GM19468 (cell line): ENCODE measurements around the gene SDF2L1.
"Not testable (repeated sequence)": the region's sequence is repeated elsewhere in the genome, so short reads cannot be mapped to it uniquely, and the experiment has no call there.

ENCODE experiments used
- ATAC-seq: cut with Tn5 transposase; IDR thresholded peaks from one replicate; pipeline ENCODE4 v1.9.1; 2021; ENCODE audit warnings: mild to moderate bottlenecking, moderate library complexity, moderate number of reproducible peaks; ENCODE audit not compliant: unreplicated experiment; ENCODE audit errors: extremely low read depth

SDF2L1 gene

DNA sequence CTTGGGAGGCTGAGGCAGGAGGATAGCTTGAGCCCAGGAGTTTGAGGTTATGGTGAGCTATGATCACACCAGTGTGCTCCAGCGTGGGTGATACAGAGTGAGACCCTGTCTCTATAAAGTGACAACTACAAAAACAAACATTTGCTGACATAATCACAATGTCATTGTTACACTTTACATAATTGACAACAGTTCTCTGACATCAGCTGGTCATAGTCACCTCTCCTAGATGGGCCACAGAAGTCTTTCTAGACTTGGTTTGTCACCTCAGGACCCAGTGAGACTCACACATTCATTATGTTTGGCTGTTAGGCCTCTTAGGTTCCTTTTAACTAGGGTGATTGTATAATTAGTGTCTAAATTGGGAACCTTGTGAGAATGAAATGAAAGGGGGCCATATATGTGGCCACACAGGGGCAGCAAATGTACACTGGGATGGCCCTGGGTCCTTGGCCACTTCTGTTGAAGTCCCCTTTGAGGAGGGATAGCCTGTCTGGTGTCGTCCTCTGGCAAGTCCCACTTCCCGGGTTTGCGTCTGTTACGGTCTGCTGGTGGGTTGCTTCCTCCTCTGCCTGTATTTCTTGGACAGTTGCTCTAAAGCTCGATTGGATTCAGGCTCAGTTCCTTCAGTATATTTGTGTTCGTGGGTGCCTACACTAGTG, 17.9 kb downstream of the SDF2L1 start:
- ATAC-seq = no peak

- no peak for ATAC-seq
Measured at GRCh38 chr22:21660904-21661303, 18.8 kb downstream of the SDF2L1 start.

GRCh38 chr22:21661991-21662390, 19.9 kb downstream of the SDF2L1 start:
- no peak for ATAC-seq

GRCh38 chr22:21663738-21664137, 21.6 kb downstream of the SDF2L1 start:
- no peak for ATAC-seq

DNA sequence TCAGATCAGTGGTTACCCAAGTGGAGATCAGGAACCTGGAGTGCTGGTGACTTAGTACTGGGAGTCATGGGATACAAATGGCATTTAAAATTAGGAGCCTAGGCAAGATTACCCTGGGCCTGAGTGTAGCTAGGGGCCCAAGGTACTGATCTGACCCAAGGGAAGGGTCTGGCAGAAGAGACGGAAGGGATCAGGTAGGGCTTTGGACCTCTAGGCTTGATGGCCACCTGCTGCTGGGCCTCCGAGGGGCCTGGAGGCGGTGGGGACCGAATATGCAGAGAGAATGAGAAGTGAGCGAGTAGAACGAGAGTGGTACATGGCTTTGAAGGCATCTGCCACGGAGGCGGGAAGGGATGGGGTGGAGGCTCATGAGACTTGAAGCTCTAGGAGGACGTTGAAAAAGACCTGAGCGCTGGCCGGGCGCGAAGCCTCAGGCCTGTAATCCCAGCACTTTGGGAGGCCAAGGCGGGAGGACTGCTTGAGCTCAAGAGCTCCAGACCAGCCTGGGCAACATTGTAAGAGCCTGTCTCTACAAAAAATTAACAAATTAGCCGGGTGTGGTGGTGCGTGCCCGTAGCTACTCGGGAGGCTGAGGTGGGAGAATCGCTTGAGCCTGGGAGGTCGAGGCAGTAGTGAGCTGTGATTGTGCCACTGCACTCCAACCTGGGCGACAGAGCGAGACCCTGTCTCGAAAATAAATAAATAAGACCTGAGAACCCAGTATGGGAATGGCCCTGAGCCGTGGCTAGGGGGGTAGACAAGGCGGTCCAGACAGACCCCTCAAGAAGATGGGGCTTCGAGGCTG, 23.1 kb downstream of the SDF2L1 start:
- ATAC-seq = no peak

DNA sequence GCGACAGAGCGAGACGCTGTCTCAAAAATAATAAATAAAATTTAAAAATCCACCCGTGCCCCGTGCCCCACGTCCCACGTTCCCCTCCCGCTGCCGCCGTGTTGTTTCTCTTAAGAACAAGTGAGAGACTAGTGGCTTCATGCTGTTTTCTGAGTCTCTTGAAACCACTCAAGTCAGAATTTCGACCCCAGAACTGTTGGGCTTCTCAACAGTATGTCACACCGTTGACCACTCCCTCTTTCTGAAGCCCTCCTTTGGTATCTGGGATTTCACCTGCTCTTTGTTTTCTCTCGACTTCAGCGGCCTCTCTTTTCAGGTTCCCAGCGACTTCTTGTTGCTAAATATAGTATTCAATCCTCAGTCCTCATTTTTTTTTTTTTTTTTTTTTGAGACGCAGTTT, 24.7 kb downstream of the SDF2L1 start:
- no peak for ATAC-seq

DNA sequence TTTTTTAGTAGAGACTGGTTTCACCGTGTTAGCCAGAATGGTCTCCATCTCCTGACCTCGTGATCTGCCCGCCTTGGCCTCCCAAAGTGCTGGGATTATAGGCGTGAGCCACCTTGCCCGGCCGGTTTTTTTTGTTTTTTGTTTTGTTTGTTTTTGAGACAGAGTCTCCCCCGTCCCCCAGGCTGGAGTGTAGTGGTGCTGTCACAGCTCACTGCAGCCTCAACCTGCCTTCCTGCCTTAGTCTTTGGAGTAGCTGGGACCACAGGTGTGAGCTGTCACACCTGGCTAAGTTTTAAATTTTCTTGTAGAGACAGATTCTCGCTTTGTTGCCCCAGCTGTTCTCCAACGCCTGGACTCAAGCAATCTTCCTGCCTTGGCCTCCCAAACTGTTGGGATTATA, 26.9 kb downstream of the SDF2L1 start:
- ATAC-seq = no peak

- ATAC-seq = no peak
Measured at GRCh38 chr22:21672107-21672629, 30.1 kb downstream of the SDF2L1 start.

DNA sequence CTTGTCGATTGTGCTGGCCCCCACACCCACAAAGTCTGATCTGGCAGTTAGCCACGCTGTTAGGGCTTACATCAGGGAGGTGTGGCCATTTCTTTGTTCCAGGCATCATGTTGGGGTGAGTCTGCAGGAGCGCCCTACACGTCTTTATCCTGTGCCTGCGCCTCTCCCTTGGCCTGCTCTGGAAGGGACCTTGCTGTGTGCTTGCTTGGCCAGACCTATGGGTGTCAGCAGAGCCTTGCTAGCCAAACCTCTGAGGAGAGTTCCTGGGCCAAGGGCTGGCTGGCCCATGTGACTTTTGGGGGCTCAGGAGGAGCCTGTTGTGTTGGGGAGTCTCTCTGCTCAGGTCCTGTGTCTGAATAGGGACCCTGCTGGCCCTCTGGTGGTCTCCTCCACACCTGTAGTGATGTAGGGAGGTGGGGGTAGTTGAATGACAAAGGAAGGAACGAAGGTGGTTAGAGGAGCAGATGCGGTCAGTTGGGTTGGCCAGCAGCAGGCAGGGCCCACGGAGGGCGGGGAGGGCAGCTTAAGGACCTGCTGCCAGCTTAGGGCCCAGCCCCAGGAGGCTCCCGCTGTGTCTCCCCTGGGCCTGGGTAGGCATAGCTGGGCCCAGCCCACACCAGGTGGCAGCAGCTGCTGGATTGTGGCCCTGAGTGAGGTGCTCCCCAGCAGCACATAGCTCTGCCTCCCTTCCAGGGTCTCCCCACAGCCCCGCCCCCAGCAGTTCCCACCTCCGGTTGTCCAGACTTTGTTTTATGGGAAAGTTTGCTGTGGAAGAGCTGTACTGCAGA, 31.6 kb downstream of the SDF2L1 start:
- ATAC-seq = no peak

DNA sequence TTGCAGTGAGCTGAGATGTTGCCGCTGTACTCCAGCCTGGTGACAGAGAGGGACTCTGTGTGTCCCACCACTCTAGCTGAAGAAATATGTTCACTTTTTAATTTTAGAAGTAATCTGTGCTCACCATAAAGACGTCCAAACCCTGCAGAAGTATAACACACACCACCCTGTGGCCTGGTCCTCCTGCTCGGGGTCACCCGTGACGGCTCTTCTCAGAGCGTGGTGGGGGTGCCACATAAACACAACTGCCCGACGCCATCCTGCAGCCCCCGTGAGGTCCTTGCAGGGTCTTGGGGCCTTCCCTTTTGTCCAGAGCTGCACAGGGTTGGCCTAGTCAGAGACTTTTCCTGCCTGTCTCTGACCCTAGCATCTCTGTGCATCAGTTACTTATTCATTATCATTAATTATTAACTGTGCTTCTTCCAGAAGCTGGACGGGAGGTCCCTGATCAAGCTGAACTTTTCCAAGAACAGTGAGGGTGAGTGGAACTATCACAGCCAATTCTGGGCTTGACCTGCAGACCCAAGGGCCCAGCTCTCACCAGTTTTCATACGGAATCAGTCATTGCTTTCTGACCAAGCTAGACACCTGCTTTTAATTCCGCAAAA, 32.6 kb downstream of the SDF2L1 start:
- no peak for ATAC-seq

DNA sequence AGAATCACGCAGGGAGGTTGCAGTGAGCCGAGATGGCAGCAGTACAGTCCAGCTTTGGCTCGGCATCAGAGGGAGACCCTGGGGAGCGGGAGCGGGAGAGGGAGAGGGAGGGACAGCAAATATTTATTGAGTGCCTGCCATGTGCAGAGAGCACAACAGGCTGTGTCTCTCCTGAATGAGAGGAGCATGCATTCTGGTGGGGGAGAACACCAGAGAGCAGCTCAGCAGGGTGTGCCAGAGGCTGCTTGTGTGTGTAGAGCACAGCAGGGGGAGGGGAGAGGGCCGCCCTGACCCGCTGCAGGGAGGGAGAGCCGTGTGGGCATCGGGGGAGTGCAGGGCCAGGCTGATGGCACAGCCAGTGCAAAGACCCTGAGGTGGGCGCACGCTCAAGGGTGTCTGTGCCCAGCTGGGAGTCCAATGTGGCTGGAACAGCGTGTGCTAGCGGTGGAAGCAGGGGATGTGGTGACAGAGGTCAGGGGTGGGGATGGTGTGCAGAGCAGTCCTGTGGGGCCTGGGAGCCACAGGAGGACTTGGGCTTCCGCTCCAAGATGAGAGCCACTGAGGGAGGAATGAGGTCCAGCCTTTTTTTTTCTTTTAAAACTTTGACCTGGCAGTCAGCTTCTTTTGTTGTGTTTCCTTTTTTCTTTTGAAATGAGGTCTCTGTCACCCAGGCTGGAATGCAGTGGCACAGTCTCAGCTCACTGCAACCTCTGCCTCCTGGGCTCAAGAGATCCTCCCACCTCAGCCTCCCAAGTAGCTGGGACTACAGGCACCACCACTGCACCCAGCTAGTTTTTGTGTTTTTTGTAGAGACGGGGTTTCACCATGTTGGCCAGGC, 35.7 kb downstream of the SDF2L1 start:
- ATAC-seq = no peak

GRCh38 chr22:21678842-21679241, 36.7 kb downstream of the SDF2L1 start:
- not testable (repeated sequence) for ATAC-seq

- no peak for ATAC-seq
Measured at GRCh38 chr22:21679383-21679782, 37.3 kb downstream of the SDF2L1 start.

DNA sequence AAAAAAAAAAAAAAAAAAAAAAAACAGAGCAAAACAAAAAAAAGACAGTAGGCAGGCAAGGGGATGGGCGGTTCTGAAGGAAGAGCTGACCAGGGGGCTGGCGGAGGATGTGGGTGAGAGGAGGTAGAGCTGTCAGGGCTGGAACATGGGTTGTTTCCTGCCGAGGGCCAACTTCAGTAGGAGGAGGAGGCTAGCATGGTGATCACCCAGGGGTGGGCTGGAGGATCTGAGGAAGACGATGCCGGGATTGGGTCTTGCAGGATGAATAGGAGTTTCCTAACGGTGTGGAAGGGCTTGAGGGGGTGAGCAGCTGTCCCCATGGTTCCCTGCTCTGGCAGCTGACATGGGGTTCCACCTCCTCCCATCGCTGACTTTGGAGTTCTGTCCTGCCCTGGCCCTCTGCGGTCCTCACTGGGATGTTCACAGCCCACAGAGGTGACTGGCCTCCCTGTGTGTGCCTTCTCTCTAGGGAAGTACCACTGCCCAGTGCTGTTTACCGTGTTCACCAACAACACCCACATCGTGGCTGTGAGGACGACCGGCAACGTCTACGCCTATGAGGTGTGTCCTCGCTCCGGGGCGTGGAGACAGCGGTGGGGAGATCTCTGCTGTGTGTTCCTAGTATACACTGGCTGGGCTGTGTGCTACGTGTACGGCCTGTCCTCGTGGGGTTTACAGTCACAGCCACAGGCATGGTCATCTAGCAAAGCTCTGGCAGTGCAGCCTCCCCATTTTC, 38.9 kb downstream of the SDF2L1 start:
- ATAC-seq = no peak

DNA sequence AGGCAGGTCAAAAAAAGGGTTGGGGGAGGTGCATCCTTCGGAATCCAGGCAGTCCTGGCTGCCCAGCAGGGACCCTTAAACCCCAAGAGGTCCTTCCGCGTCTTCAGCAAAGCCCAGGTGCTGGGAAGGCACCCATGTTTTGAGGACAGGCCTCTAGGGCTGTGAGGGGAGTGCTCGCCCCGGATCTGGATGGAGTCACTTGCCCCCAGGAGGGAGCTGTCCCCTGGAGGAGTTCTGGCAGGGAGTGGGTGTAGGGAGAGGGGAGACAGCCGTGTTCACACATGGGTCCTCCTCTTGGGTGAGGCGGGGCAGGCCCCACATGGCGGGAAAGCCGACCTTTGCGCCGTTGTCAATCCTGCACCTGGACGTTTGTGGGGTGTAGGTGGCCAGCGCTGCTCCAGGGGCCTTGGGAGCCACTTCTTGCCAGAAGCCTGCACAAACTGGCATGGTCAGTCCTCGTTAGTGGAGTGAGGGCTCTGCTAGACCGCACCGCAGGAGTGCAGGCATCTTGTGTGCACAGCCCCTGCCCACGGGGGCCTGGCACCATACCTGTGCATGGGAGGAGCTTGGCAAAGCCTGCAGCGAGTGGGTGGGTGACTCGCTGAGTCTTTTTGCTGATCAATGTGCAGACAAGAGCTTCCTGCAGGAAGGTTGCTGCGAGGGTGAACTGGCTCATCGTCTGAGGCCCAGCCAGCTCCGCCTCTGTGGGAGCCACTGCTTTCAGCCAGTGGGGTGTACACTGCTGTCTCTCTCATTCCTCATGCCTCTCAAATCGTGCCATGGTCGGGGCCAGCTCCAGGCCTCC, 39.7 kb downstream of the SDF2L1 start:
- no peak for ATAC-seq

GRCh38 chr22:21682385-21683175, 40.5 kb downstream of the SDF2L1 start:
- no peak for ATAC-seq

DNA sequence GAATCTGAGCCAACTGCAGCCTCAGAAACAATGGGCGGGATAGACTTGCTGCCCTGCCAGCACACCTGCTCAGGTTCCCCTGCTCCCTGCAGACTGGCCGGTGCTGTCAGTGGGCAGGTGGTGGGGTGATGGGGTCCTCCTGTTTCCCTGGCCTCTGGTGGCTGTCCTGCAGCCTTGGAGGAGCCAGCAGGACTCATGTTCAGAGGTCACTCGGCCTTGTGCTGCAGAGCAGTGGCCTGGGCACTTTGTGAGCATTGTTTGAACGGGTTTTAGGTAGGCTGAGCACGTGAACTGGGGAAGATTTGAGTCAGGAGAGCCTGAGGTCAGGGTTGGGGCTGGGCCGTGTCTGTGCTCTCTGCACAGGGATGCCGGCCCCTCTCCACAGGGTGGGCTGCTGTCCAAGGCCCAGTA, 41.3 kb downstream of the SDF2L1 start:
- no peak for ATAC-seq
